Cardiac fibroblast (primary cell): ENCODE results near the gene NANP.
"Not testable (repeated sequence)": the region's sequence is repeated elsewhere in the genome, so short reads cannot be mapped to it uniquely, and the experiment has no call there.

Experiments used
- DNase-seq, 2 donors: peaks; one replicate each; pipeline versions ENCODE4 v3.0.0 to v3.0.0-alpha.2; 2010; ENCODE audit warnings: low read depth in 2 of 2
- H3K4me3 ChIP-seq, 2 donors: replicated peaks in 1 of 2; 1 replicate in 1 of 2; 2 replicates in 1 of 2; pipeline ENCODE4 v1.5.1; 2011; ENCODE audit warnings: low read depth in 2 of 2, low read length in 2 of 2, mild to moderate bottlenecking in 2 of 2, moderate library complexity in 1 of 2
- CTCF ChIP-seq: IDR thresholded peaks from one replicate; pipeline ENCODE4 v1.5.1; 2011; ENCODE audit warnings: low read depth, mild to moderate bottlenecking, low read length, inconsistent platforms

The NANP gene

DNA sequence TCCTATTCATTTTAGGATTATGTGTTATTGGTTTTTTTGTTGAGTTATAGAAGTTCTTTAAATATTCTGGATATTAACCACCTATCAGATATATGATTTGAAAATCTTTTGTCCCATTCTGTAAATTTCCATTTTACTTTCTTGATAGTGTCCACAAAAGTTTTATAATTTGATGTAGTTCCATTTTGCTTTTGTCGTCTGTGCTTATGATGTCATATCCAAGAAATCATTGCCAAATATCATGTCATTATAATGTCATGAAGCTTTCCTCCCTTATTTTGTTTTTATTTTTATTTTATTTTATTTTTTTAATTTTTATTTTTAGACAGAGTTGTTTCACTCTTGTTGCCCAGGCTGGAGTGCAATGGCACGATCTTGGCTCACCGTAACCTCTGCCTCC, 21.0 kb upstream of the NANP start:
- no peak overlapping the region for H3K4me3 ChIP-seq
- no peak for DNase-seq
- no peak for TF ChIP-seq CTCF

- DNase-seq = no peak
These were observed 19.9 kb upstream of the NANP start for GRCh38 chr20:25643716-25644115.

GRCh38 chr20:25637247-25637646, 13.4 kb upstream of the NANP start:
- no peak for TF ChIP-seq CTCF
- no peak overlapping the region for H3K4me3 ChIP-seq
- no peak for DNase-seq

More at GRCh38 chr20:25643716-25644115, 19.9 kb upstream of the NANP start:
- TF ChIP-seq CTCF = no peak
- no peak overlapping the region for H3K4me3 ChIP-seq

DNA sequence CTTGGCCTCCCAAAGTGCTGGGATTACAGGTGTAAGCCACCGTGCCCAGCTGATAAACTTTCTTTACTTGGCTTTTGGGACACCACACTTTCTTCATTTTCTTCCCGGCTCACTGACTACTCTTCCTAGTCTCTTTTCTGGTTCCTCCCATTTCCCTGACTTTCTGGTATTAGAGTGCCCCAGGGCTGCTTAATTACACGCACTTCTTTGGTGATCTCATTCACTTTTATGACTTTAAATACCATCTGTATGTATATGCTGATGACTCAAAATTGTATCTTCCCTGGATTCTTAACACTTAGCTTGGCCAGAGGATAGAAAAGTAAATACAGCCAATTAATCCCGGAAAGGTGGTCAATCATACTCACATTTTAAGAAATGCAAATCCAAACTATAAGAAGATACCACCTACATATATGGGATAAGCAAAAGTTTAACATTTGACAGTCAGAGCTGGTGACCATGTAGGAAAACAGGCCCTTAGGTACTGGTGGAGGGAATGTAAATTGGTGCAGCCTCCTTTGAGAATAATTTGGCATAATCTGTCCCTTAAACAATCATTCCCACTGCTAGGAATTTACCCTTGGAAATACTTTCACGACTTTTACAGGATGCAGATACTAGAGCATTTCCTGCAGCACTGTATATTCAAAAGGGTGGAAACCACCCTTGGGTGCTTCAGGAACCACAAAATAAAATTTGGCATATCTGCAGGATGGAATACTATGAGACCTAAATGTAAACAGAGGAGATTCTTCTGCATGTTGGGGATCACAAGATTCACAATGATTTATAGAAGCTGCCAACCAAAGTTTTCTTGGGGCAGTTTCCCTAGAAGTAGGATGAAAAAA, 9.4 kb upstream of the NANP start:
- DNase-seq = no peak
- no peak for TF ChIP-seq CTCF
- H3K4me3 ChIP-seq = no peak overlapping the region

DNA sequence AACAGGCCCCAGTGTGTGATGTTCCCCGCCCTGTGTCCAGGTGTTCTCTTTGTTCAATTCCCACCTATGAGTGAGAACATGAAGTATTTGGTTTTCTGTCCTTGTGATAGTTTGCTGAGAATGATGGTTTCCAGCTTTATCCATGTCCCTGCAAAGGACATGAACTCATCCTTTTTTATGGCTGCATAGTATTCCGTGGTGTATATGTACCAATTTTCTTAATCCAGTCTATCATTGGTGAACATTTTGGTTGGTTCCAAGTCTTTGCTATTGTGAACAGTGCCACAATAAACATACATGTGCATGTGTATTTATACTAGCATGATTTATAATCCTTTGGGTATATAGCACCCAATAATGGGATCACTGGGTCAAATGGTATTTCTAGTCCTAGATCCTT, 6.8 kb upstream of the NANP start:
- not testable (repeated sequence) for DNase-seq, H3K4me3 ChIP-seq

- no peak for DNase-seq
- no peak overlapping the region for H3K4me3 ChIP-seq
- TF ChIP-seq CTCF = no peak
These were observed 6.1 kb upstream of the NANP start for GRCh38 chr20:25629816-25630499.

DNA sequence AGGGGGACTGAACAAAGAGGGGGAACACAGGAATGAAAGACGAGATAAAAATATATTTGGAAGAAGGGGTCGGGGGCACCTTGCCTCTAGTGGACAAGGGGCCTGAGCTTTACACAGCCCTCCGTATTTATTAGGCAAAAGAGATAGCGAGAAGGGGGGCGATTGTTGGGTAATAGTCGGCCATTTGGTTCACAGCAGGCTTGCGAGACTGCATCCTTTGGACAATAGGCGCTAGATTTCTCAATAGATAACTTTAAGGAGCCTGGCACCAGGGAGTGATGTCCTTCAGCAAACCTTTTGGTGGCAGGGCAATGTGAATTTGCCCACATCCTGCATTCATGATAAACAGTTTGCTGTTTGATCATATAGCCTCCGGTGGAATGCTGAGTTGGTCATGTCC, 3.0 kb upstream of the NANP start:
- H3K4me3 ChIP-seq = no peak overlapping the region
- no peak for TF ChIP-seq CTCF
- no peak for DNase-seq
